ENCODE results near the gene ATP8A2.
A peak's percentile ranks its signal among the peaks of the same experiment; 100 is the strongest.

DNA sequence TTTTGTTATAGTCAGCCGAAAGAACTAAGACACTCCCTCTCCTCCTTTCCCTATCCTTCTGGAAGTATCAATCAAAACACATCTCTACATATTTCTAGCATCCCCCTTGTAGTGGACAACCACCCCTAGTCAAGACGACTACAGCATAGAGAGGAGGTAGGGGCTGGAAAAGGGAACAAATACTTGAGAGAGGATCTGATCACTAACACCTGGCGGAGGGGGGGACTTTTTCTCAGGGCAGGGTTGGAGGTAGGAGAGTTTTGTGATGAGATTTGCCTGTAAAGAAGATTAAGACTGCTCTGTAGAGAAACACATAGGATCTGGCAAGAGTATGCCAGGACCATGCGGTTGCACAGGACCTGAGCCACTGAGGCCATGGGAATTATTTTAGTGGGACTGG, 471.9 kb downstream of the ATP8A2 start:
- TF ChIP-seq, protein P1, sequence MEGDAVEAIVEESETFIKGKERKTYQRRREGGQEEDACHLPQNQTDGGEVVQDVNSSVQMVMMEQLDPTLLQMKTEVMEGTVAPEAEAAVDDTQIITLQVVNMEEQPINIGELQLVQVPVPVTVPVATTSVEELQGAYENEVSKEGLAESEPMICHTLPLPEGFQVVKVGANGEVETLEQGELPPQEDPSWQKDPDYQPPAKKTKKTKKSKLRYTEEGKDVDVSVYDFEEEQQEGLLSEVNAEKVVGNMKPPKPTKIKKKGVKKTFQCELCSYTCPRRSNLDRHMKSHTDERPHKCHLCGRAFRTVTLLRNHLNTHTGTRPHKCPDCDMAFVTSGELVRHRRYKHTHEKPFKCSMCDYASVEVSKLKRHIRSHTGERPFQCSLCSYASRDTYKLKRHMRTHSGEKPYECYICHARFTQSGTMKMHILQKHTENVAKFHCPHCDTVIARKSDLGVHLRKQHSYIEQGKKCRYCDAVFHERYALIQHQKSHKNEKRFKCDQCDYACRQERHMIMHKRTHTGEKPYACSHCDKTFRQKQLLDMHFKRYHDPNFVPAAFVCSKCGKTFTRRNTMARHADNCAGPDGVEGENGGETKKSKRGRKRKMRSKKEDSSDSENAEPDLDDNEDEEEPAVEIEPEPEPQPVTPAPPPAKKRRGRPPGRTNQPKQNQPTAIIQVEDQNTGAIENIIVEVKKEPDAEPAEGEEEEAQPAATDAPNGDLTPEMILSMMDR (conservative IDR thresholded peaks at IDR 0.05), result no peak
- 0 out of 2 replicates have a peak, but pooled peaks have one; percentile 28 for TF ChIP-seq ZFX (IDR thresholded peaks at IDR 0.05)
